K562 (cell line): Measurements from ENCODE around the gene KCNQ2. TPM values are rescaled to one million over a fixed set of nuclear protein-coding genes. Genes with fewer than 3 reads are reported as not detected.
A peak's percentile ranks its signal among the peaks of the same experiment; 100 is the strongest.

Experiments used
- ATAC-seq: fragments of 200-7000 bp; cut with Tn5 transposase; 3 replicates; pipeline ENCODE4 v1.9.1; 2020; ENCODE audit warnings: moderate library complexity
- BruUV-seq: library from RNA; stranded (reverse); fragments of 400-500 nt; replicated peaks from 2 replicates; lab custom pipeline; 2021; lab: Mats Ljungman, UMichigan
- CTCF ChIA-PET: fragments of 300-600 bp; formaldehyde crosslinking; extraction: SDS; loops from one replicate; lab custom pipeline; 2021; ENCODE audit warnings: low intra/inter-chr PET ratio; lab: Yijun Ruan, JAX
- POLR2A ChIA-PET: fragments of 300-600, 350-650 bp; sonication (Branson Sonifier 250); formaldehyde crosslinking; extraction: SDS; loops from one replicate; lab custom pipeline; 2021; ENCODE audit warnings: antibody characterized with exemption, inconsistent platforms; lab: Yijun Ruan, JAX
- DNase-seq, 4 experiments: peaks; one replicate each; pipeline versions ENCODE4 v3.0.0 to v3.0.0-alpha.2; 2011 to 2018; ENCODE audit warnings: low spot score in 3 of 4, mixed read lengths in 3 of 4; ENCODE audit errors: extremely low read depth in 1 of 4
- FAIRE-seq: peaks from 2 replicates; lab custom pipeline; 2011; peaks lifted over from hg19 to GRCh38; lab: Jason Lieb, UNC
- H2AFZ ChIP-seq: 2 replicates; pipeline ENCODE4 v1.6.0; 2011; ENCODE audit warnings: low read depth, low read length, control low read depth, inconsistent platforms
- H3K27ac ChIP-seq: fragments of 200-600 bp; 3 replicates; pipeline ENCODE4 v1.8.0; 2011; ENCODE audit warnings: low read depth, mild to moderate bottlenecking, control low read depth, inconsistent platforms, low read length, moderate library complexity, mixed read lengths; ENCODE audit errors: extremely low read depth
- H3K27me3 ChIP-seq, 2 experiments: fragments of 300-600 bp in 1 of 2; 2 replicates in 1 of 2; 3 replicates in 1 of 2; pipeline versions ENCODE4 v1.6.0 to v1.8.0; 2011; ENCODE audit warnings: inconsistent platforms in 2 of 2, low read length in 2 of 2, mild to moderate bottlenecking in 1 of 2, mixed read lengths in 1 of 2, moderate library complexity in 1 of 2; ENCODE audit not compliant: control insufficient read depth in 2 of 2, insufficient read depth in 2 of 2
- H3K36me3 ChIP-seq: fragments of 300-600 bp; 3 replicates; pipeline ENCODE4 v1.8.0; 2011; ENCODE audit warnings: mild to moderate bottlenecking, low read length, inconsistent platforms; ENCODE audit not compliant: control insufficient read depth, insufficient read depth
- H3K4me1 ChIP-seq, 2 experiments: fragments of 200-600 bp in 1 of 2; replicated peaks in 1 of 2; 2 replicates in 1 of 2; 3 replicates in 1 of 2; pipeline versions ENCODE4 v1.5.1 to v1.8.0; 2011; ENCODE audit warnings: inconsistent platforms in 2 of 2, low read length in 2 of 2, mild to moderate bottlenecking in 1 of 2, mixed read lengths in 1 of 2, moderate library complexity in 1 of 2; ENCODE audit not compliant: control insufficient read depth in 2 of 2, insufficient read depth in 2 of 2
- H3K4me2 ChIP-seq: 2 replicates; pipeline ENCODE4 v1.6.1; 2011; ENCODE audit warnings: low read length, control low read depth, inconsistent platforms, mixed read lengths; ENCODE audit not compliant: insufficient read depth
- H3K4me3 ChIP-seq: fragments of 200-600 bp; sonication (generic), shearing (Covaris generic); 2 replicates; pipeline ENCODE4 v1.5.1; 2016; ENCODE audit warnings: control low read depth, inconsistent platforms
- H3K79me2 ChIP-seq: fragments of 200-600 bp; 3 replicates; pipeline ENCODE4 v1.8.0; 2011; ENCODE audit warnings: low read length, inconsistent platforms; ENCODE audit not compliant: control insufficient read depth, insufficient read depth
- H3K9ac ChIP-seq, 2 experiments: 2 replicates each; pipeline versions ENCODE4 v1.6.0 to v1.6.1; 2011; ENCODE audit warnings: low read depth in 2 of 2, low read length in 2 of 2, control low read depth in 1 of 2, inconsistent platforms in 1 of 2, mild to moderate bottlenecking in 1 of 2, mixed read lengths in 1 of 2; ENCODE audit not compliant: insufficient read depth in 1 of 2
- H3K9me1 ChIP-seq: one replicate; pipeline ENCODE4 v1.6.0; 2011; ENCODE audit warnings: inconsistent platforms, mild to moderate bottlenecking, low read length, moderate library complexity; ENCODE audit not compliant: control insufficient read depth, insufficient read depth
- H3K9me3 ChIP-seq: replicated peaks from 2 replicates; pipeline ENCODE4 v1.5.1; 2011; ENCODE audit warnings: low read depth, low read length, inconsistent platforms; ENCODE audit not compliant: control insufficient read depth, insufficient read depth
- H4K20me1 ChIP-seq: replicated peaks from 2 replicates; pipeline ENCODE4 v1.6.1; 2011; ENCODE audit warnings: low read length, inconsistent platforms, mixed read lengths; ENCODE audit not compliant: control insufficient read depth, insufficient read depth
- CCAR2 ChIP-seq: fragments of 200-400 bp; formaldehyde crosslinking; IDR thresholded peaks from 2 replicates; pipeline ENCODE4 v1.6.1; 2017; ENCODE audit warnings: mild to moderate bottlenecking, low read depth, low read length
- CREB1 ChIP-seq, 2 experiments: sonication (generic) in 1 of 2; formaldehyde crosslinking in 1 of 2; IDR thresholded peaks; 2 replicates each; pipeline versions ENCODE4 v1.6.1 to v1.8.0; 2012 to 2022; ENCODE audit warnings: inconsistent platforms in 1 of 2, mild to moderate bottlenecking in 1 of 2, missing genetic modification reagents in 1 of 2, moderate library complexity in 1 of 2
- ETS2 ChIP-seq: IDR thresholded peaks from 2 replicates; pipeline ENCODE4 v1.6.1; 2016; ENCODE audit warnings: borderline replicate concordance, missing genetic modification characterization, mild to moderate bottlenecking, moderate library complexity, missing compliant biosample characterization; ENCODE audit not compliant: poor library complexity, severe bottlenecking
- HMG20A ChIP-seq: fragments of 450-650 bp; formaldehyde crosslinking; conservative IDR thresholded peaks from 2 replicates; pipeline ENCODE4 v1.4.0; 2020; ENCODE audit warnings: mild to moderate bottlenecking, mixed read lengths
- L3MBTL2 ChIP-seq: fragments of 450-650 bp; IDR thresholded peaks from 2 replicates; pipeline ENCODE4 v1.6.1; 2016; ENCODE audit warnings: mild to moderate bottlenecking, moderate library complexity
- MYNN ChIP-seq, 2 experiments: sonication (generic); formaldehyde crosslinking in 1 of 2; IDR thresholded peaks; 2 replicates each; pipeline versions ENCODE4 v1.5.0 to v1.6.1; 2016 to 2020; ENCODE audit warnings: antibody characterized with exemption in 1 of 2, missing genetic modification reagents in 1 of 2
- PHF8 ChIP-seq: fragments of 200-600 bp; sonication (generic); IDR thresholded peaks from 2 replicates; pipeline ENCODE4 v1.6.1; 2012; ENCODE audit warnings: mixed run types, mild to moderate bottlenecking, inconsistent platforms, low read length, moderate library complexity, borderline replicate concordance
- RBFOX2 ChIP-seq: fragments of 200-400 bp; formaldehyde crosslinking; IDR thresholded peaks from 2 replicates; pipeline ENCODE4 v1.6.1; 2017; ENCODE audit warnings: low read depth, mild to moderate bottlenecking, low read length, moderate library complexity
- SAFB2 ChIP-seq: fragments of 200-400 bp; formaldehyde crosslinking; IDR thresholded peaks from 2 replicates; pipeline ENCODE4 v1.6.1; 2018; ENCODE audit warnings: borderline replicate concordance, low read length, low read depth, moderate library complexity; ENCODE audit not compliant: severe bottlenecking
- SMAD4 ChIP-seq: fragments of 250-450 bp; sonication (Bioruptor Pico); conservative IDR thresholded peaks from 2 replicates; pipeline ENCODE4 v1.8.0; 2021; ENCODE audit warnings: inconsistent platforms, mild to moderate bottlenecking, moderate library complexity
- ZBTB1 ChIP-seq: sonication (generic); formaldehyde crosslinking; IDR thresholded peaks from 2 replicates; pipeline ENCODE4 v1.8.1; 2023; ENCODE audit warnings: missing genetic modification reagents, low read depth, mild to moderate bottlenecking, borderline replicate concordance
- ZFP30 ChIP-seq: fragments of 250-450 bp; sonication (Bioruptor Pico); IDR thresholded peaks from 2 replicates; pipeline ENCODE4 v1.8.0; 2022; ENCODE audit warnings: moderate library complexity, mild to moderate bottlenecking, inconsistent platforms, borderline replicate concordance
- ZNF589 ChIP-seq: fragments of 200-800 bp; sonication (Bioruptor generic); IDR thresholded peaks from 2 replicates; pipeline ENCODE4 v1.6.1; 2016; ENCODE audit warnings: low read depth, missing genetic modification characterization, missing compliant biosample characterization
- ZNF740 ChIP-seq, 3 experiments: fragments of 200-800 bp in 1 of 3; sonication (Bioruptor generic) in 1 of 3; sonication (generic) in 1 of 3; formaldehyde crosslinking in 1 of 3; IDR thresholded peaks; 2 replicates each; pipeline versions ENCODE4 v1.6.1 to v1.8.0; 2016 to 2022; ENCODE audit warnings: mild to moderate bottlenecking in 2 of 3, missing compliant biosample characterization in 2 of 3, missing genetic modification characterization in 2 of 3, missing genetic modification reagents in 1 of 3
- WGBS: fragments of 100-300 bp; shearing (Covaris generic); methylation state at CpG from one replicate; pipeline ENCODE4 v1.1.6; 2016; ENCODE audit warnings: low coverage, mixed read lengths; ENCODE audit not compliant: insufficient coverage; ENCODE audit errors: missing lambda C conversion rate; 5-methylcytosine and 5-hydroxymethylcytosine counted together
- in situ Hi-C: fragments of 300-500 bp; cut with MboI; formaldehyde crosslinking; loops from 4 replicates; pipeline ENCODE4 v1.15.0; 2018; ENCODE audit warnings: inconsistent platforms, mixed read lengths
- intact Hi-C: fragments of 100-400 bp; cut with micrococcal nuclease; formaldehyde crosslinking; loops from 2 replicates; pipeline ENCODE4 v1.14.2; 2022
- polyA plus RNA-seq, 8 experiments: library from polyadenylated mRNA; depleted of rRNA in 4 of 8; stranded (reverse) in 5 of 8; unstranded in 3 of 8; fragments of >200 nt; fragmentation: Nextera tagmentation in 2 of 8; fragmentation: Illumina TruSeq in 1 of 8; extraction: Ambion mirVana in 2 of 8; extraction: Trizol in 1 of 8; gene quantifications; 2 replicates each; pipeline versions ENCODE4 v1.2.1 to v1.2.3, GENCODE V29; 2011 to 2014; ENCODE audit warnings: inconsistent platforms in 1 of 8, missing spikeins in 1 of 8
- total RNA-seq, 7 experiments: library from RNA; depleted of rRNA in 6 of 7; stranded (reverse); fragments of >200 nt in 6 of 7; fragmentation: Illumina TruSeq in 2 of 7; extraction: Trizol in 2 of 7; gene quantifications; 2 replicates each; pipeline versions ENCODE4 v1.2.1 to v1.2.3, GENCODE V29; 2011 to 2021; ENCODE audit warnings: low replicate concordance in 1 of 7
- TF ChIP-seq, protein P1 (sequence below): fragments of 250-450 bp; sonication (Bioruptor Pico); IDR thresholded peaks from 2 replicates; pipeline ENCODE4 v1.8.0; 2022; ENCODE audit warnings: inconsistent platforms, mild to moderate bottlenecking, moderate library complexity, borderline replicate concordance
- TF ChIP-seq, protein P2 (sequence below), 2 experiments: IDR thresholded peaks; 2 replicates each; pipeline ENCODE4 v1.6.1; 2011; ENCODE audit warnings: borderline replicate concordance in 1 of 2, control low read depth in 1 of 2, low read depth in 1 of 2, low read length in 1 of 2, mild to moderate bottlenecking in 1 of 2, mixed read lengths in 1 of 2, moderate library complexity in 1 of 2; ENCODE audit not compliant: insufficient read depth in 1 of 2, insufficient read length in 1 of 2, poor library complexity in 1 of 2, severe bottlenecking in 1 of 2; ENCODE audit errors: extremely low read depth in 1 of 2

Gene KCNQ2
- total and polyA plus RNA-seq, 9 of the 15 experiments (the other 6 are each of a cell fraction or from before 2014, with no cell fraction given), result 0.13 to 0.16 TPM; not detected in 7

- Histone ChIP-seq H4K20me1 (peaks cover 9% of the 10 kb centered on the region; the same call in 1 of the 2 replicates), H3K9me3 (no peaks in the 10 kb centered on the region), H3K4me3 (no peak overlapping the region), H3K79me2 (no peaks in the 10 kb centered on the region), H3K27me3 (peaks cover 0 to 3% of the 10 kb centered on the region in 2 experiments; a peak in 1 of 5 replicates), H2AFZ (peak overlapping the region; percentile 69), H3K4me2 (peak overlapping the region; percentile 31; the same call in 1 of the 2 replicates), H3K9me1 (no peaks in the 10 kb centered on the region), H3K27ac (no peak overlapping the region), H3K36me3 (no peaks in the 10 kb centered on the region), H3K9ac (peak overlapping the region in 1 of 2 experiments; percentile 88; a peak in 2 of 4 replicates), H3K4me1 (peaks cover 0 to 83% of the 10 kb centered on the region in 2 experiments; a peak in 3 of 5 replicates)
- whole genome bisulfite sequencing, result 43% methylated on average over 15 of the region's 48 CpGs
- in situ Hi-C loops, result no loop called here
- peak; percentile 11 for ATAC-seq
- no TSS peak for BruUV-seq
- ChIA-PET CTCF (no interaction called here), POLR2A (no interaction called here)
- intact Hi-C loops, result no loop called here
- FAIRE-seq, result no peak
- no peak for DNase-seq
- peak; percentile 62; the same call in 1 of the 2 replicates for TF ChIP-seq ZNF740 (CRISPR knock-in tag; IDR thresholded peaks at IDR 0.05)
- TF ChIP-seq ZNF740 (tag; IDR thresholded peaks at IDR 0.05), result no peak
- TF ChIP-seq PHF8, result peak; percentile 19; the same call in 1 of the 2 replicates
- TF ChIP-seq, protein P1, sequence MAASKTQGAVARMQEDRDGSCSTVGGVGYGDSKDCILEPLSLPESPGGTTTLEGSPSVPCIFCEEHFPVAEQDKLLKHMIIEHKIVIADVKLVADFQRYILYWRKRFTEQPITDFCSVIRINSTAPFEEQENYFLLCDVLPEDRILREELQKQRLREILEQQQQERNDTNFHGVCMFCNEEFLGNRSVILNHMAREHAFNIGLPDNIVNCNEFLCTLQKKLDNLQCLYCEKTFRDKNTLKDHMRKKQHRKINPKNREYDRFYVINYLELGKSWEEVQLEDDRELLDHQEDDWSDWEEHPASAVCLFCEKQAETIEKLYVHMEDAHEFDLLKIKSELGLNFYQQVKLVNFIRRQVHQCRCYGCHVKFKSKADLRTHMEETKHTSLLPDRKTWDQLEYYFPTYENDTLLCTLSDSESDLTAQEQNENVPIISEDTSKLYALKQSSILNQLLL (CRISPR knock-in tag), result no peak
- TF ChIP-seq ZBTB1 (CRISPR knock-in tag), result no peak
- TF ChIP-seq SAFB2, result no peak
- no peak for TF ChIP-seq CREB1 (IDR thresholded peaks at IDR 0.05)
- TF ChIP-seq CREB1 (CRISPR knock-in tag; IDR thresholded peaks at IDR 0.05), result no peak
- no peak for TF ChIP-seq HMG20A (CRISPR knock-in tag)
- no peak for TF ChIP-seq ZFP30 (CRISPR knock-in tag)
- TF ChIP-seq ETS2 (tag), result no peak
- 0 out of 2 replicates have a peak, but pooled peaks have one; percentile 1 for TF ChIP-seq SMAD4 (CRISPR knock-in tag)
- TF ChIP-seq, protein P2, sequence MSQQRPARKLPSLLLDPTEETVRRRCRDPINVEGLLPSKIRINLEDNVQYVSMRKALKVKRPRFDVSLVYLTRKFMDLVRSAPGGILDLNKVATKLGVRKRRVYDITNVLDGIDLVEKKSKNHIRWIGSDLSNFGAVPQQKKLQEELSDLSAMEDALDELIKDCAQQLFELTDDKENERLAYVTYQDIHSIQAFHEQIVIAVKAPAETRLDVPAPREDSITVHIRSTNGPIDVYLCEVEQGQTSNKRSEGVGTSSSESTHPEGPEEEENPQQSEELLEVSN (IDR thresholded peaks at IDR 0.05; ENCODE audit: borderline replicate concordance in 1 of 2, extremely low read depth in 1 of 2, insufficient read depth in 1 of 2, insufficient read length in 1 of 2, low read depth in 1 of 2, low read length in 1 of 2, poor library complexity in 1 of 2, severe bottlenecking in 1 of 2), result peak; percentile 14 to 34
- no peak for TF ChIP-seq ZNF589 (CRISPR knock-in tag)
- TF ChIP-seq RBFOX2, result no peak; the same call in 1 of the 2 replicates
- TF ChIP-seq L3MBTL2, result peak; percentile 60; the same call in 1 of the 2 replicates
- no peak for TF ChIP-seq CCAR2
- no peak for TF ChIP-seq MYNN (IDR thresholded peaks at IDR 0.05)
- no peak for TF ChIP-seq MYNN (CRISPR knock-in tag; IDR thresholded peaks at IDR 0.05)
Measured at GRCh38 chr20:63499338-63499969, 27.0 kb upstream of the KCNQ2 start.
